ENCODE measurements around the gene IFTAP.

GRCh38 chr11:36602135-36602534 lies 7.8 kb downstream of the IFTAP start:
- TF ChIP-seq ELK4 (IDR thresholded peaks at IDR 0.05; ENCODE audit: borderline replicate concordance, low read depth, low read length), result no peak
- TF ChIP-seq ZBTB11 (tag by site-specific recombination; conservative IDR thresholded peaks at IDR 0.05; ENCODE audit: low read depth), result no peak
- TF ChIP-seq ZNF324 (tag by site-specific recombination; IDR thresholded peaks at IDR 0.05), result no peak
- no peak for TF ChIP-seq YY1 (tag by site-specific recombination; IDR thresholded peaks at IDR 0.05)
- TF ChIP-seq, protein P1, sequence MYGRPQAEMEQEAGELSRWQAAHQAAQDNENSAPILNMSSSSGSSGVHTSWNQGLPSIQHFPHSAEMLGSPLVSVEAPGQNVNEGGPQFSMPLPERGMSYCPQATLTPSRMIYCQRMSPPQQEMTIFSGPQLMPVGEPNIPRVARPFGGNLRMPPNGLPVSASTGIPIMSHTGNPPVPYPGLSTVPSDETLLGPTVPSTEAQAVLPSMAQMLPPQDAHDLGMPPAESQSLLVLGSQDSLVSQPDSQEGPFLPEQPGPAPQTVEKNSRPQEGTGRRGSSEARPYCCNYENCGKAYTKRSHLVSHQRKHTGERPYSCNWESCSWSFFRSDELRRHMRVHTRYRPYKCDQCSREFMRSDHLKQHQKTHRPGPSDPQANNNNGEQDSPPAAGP (tag by site-specific recombination; IDR thresholded peaks at IDR 0.05), result no peak
